K562 (cell line): ENCODE results near the gene BZW2. TPM values are rescaled to one million over a fixed set of nuclear protein-coding genes. Genes with fewer than 3 reads are reported as not detected.

Source experiments
- ATAC-seq: fragments of 200-7000 bp; cut with Tn5 transposase; 3 replicates; pipeline ENCODE4 v1.9.1; 2020; ENCODE audit warnings: moderate library complexity
- BruUV-seq: library from RNA; stranded (reverse); fragments of 400-500 nt; replicated peaks from 2 replicates; lab custom pipeline; 2021; lab: Mats Ljungman, UMichigan
- CTCF ChIA-PET: fragments of 300-600 bp; formaldehyde crosslinking; extraction: SDS; loops from one replicate; lab custom pipeline; 2021; ENCODE audit warnings: low intra/inter-chr PET ratio; lab: Yijun Ruan, JAX
- POLR2A ChIA-PET: fragments of 300-600, 350-650 bp; sonication (Branson Sonifier 250); formaldehyde crosslinking; extraction: SDS; loops from one replicate; lab custom pipeline; 2021; ENCODE audit warnings: antibody characterized with exemption, inconsistent platforms; lab: Yijun Ruan, JAX
- DNase-seq, 4 experiments: peaks; one replicate each; pipeline versions ENCODE4 v3.0.0 to v3.0.0-alpha.2; 2011 to 2018; ENCODE audit warnings: low spot score in 3 of 4, mixed read lengths in 3 of 4; ENCODE audit errors: extremely low read depth in 1 of 4
- FAIRE-seq: peaks from 2 replicates; lab custom pipeline; 2011; peaks lifted over from hg19 to GRCh38; lab: Jason Lieb, UNC
- H2AFZ ChIP-seq: 2 replicates; pipeline ENCODE4 v1.6.0; 2011; ENCODE audit warnings: low read depth, low read length, control low read depth, inconsistent platforms
- H3K27ac ChIP-seq: fragments of 200-600 bp; 3 replicates; pipeline ENCODE4 v1.8.0; 2011; ENCODE audit warnings: low read depth, mild to moderate bottlenecking, control low read depth, inconsistent platforms, low read length, moderate library complexity, mixed read lengths; ENCODE audit errors: extremely low read depth
- H3K27me3 ChIP-seq, 2 experiments: fragments of 300-600 bp in 1 of 2; 2 replicates in 1 of 2; 3 replicates in 1 of 2; pipeline versions ENCODE4 v1.6.0 to v1.8.0; 2011; ENCODE audit warnings: inconsistent platforms in 2 of 2, low read length in 2 of 2, mild to moderate bottlenecking in 1 of 2, mixed read lengths in 1 of 2, moderate library complexity in 1 of 2; ENCODE audit not compliant: control insufficient read depth in 2 of 2, insufficient read depth in 2 of 2
- H3K36me3 ChIP-seq: fragments of 300-600 bp; 3 replicates; pipeline ENCODE4 v1.8.0; 2011; ENCODE audit warnings: mild to moderate bottlenecking, low read length, inconsistent platforms; ENCODE audit not compliant: control insufficient read depth, insufficient read depth
- H3K4me1 ChIP-seq, 2 experiments: fragments of 200-600 bp in 1 of 2; replicated peaks in 1 of 2; 2 replicates in 1 of 2; 3 replicates in 1 of 2; pipeline versions ENCODE4 v1.5.1 to v1.8.0; 2011; ENCODE audit warnings: inconsistent platforms in 2 of 2, low read length in 2 of 2, mild to moderate bottlenecking in 1 of 2, mixed read lengths in 1 of 2, moderate library complexity in 1 of 2; ENCODE audit not compliant: control insufficient read depth in 2 of 2, insufficient read depth in 2 of 2
- H3K4me2 ChIP-seq: 2 replicates; pipeline ENCODE4 v1.6.1; 2011; ENCODE audit warnings: low read length, control low read depth, inconsistent platforms, mixed read lengths; ENCODE audit not compliant: insufficient read depth
- H3K4me3 ChIP-seq: fragments of 200-600 bp; sonication (generic), shearing (Covaris generic); 2 replicates; pipeline ENCODE4 v1.5.1; 2016; ENCODE audit warnings: control low read depth, inconsistent platforms
- H3K79me2 ChIP-seq: fragments of 200-600 bp; 3 replicates; pipeline ENCODE4 v1.8.0; 2011; ENCODE audit warnings: low read length, inconsistent platforms; ENCODE audit not compliant: control insufficient read depth, insufficient read depth
- H3K9ac ChIP-seq, 2 experiments: 2 replicates each; pipeline versions ENCODE4 v1.6.0 to v1.6.1; 2011; ENCODE audit warnings: low read depth in 2 of 2, low read length in 2 of 2, control low read depth in 1 of 2, inconsistent platforms in 1 of 2, mild to moderate bottlenecking in 1 of 2, mixed read lengths in 1 of 2; ENCODE audit not compliant: insufficient read depth in 1 of 2
- H3K9me1 ChIP-seq: one replicate; pipeline ENCODE4 v1.6.0; 2011; ENCODE audit warnings: inconsistent platforms, mild to moderate bottlenecking, low read length, moderate library complexity; ENCODE audit not compliant: control insufficient read depth, insufficient read depth
- H3K9me3 ChIP-seq: replicated peaks from 2 replicates; pipeline ENCODE4 v1.5.1; 2011; ENCODE audit warnings: low read depth, low read length, inconsistent platforms; ENCODE audit not compliant: control insufficient read depth, insufficient read depth
- H4K20me1 ChIP-seq: replicated peaks from 2 replicates; pipeline ENCODE4 v1.6.1; 2011; ENCODE audit warnings: low read length, inconsistent platforms, mixed read lengths; ENCODE audit not compliant: control insufficient read depth, insufficient read depth
- CGGBP1 ChIP-seq: fragments of 250-450 bp; sonication (Bioruptor Pico); IDR thresholded peaks from 2 replicates; pipeline ENCODE4 v1.9.0; 2021; ENCODE audit warnings: mild to moderate bottlenecking
- ETS2 ChIP-seq: IDR thresholded peaks from 2 replicates; pipeline ENCODE4 v1.6.1; 2016; ENCODE audit warnings: borderline replicate concordance, missing genetic modification characterization, mild to moderate bottlenecking, moderate library complexity, missing compliant biosample characterization; ENCODE audit not compliant: poor library complexity, severe bottlenecking
- GATAD2B ChIP-seq: fragments of 450-650 bp; IDR thresholded peaks from 2 replicates; pipeline ENCODE4 v1.6.1; 2017; ENCODE audit warnings: mild to moderate bottlenecking, borderline replicate concordance
- XRCC4 ChIP-seq: IDR thresholded peaks from one replicate; pipeline ENCODE4 v1.6.1; 2011; ENCODE audit not compliant: insufficient read depth, insufficient read length; ENCODE audit errors: extremely low read depth
- ZNF592 ChIP-seq: fragments of 450-650 bp; IDR thresholded peaks from 2 replicates; pipeline ENCODE4 v1.6.1; 2017; ENCODE audit warnings: antibody characterized with exemption, mild to moderate bottlenecking
- ZNF76 ChIP-seq: fragments of 250-450 bp; sonication (Bioruptor Pico); IDR thresholded peaks from 2 replicates; pipeline ENCODE4 v1.4.0; 2020; ENCODE audit warnings: mild to moderate bottlenecking, moderate library complexity, borderline replicate concordance
- WGBS: fragments of 100-300 bp; shearing (Covaris generic); methylation state at CpG from one replicate; pipeline ENCODE4 v1.1.6; 2016; ENCODE audit warnings: low coverage, mixed read lengths; ENCODE audit not compliant: insufficient coverage; ENCODE audit errors: missing lambda C conversion rate; 5-methylcytosine and 5-hydroxymethylcytosine counted together
- in situ Hi-C: fragments of 300-500 bp; cut with MboI; formaldehyde crosslinking; loops from 4 replicates; pipeline ENCODE4 v1.15.0; 2018; ENCODE audit warnings: inconsistent platforms, mixed read lengths
- intact Hi-C: fragments of 100-400 bp; cut with micrococcal nuclease; formaldehyde crosslinking; loops from 2 replicates; pipeline ENCODE4 v1.14.2; 2022
- polyA plus RNA-seq, 8 experiments: library from polyadenylated mRNA; depleted of rRNA in 4 of 8; stranded (reverse) in 5 of 8; unstranded in 3 of 8; fragments of >200 nt; fragmentation: Nextera tagmentation in 2 of 8; fragmentation: Illumina TruSeq in 1 of 8; extraction: Ambion mirVana in 2 of 8; extraction: Trizol in 1 of 8; gene quantifications; 2 replicates each; pipeline versions ENCODE4 v1.2.1 to v1.2.3, GENCODE V29; 2011 to 2014; ENCODE audit warnings: inconsistent platforms in 1 of 8, missing spikeins in 1 of 8
- total RNA-seq, 7 experiments: library from RNA; depleted of rRNA in 6 of 7; stranded (reverse); fragments of >200 nt in 6 of 7; fragmentation: Illumina TruSeq in 2 of 7; extraction: Trizol in 2 of 7; gene quantifications; 2 replicates each; pipeline versions ENCODE4 v1.2.1 to v1.2.3, GENCODE V29; 2011 to 2021; ENCODE audit warnings: low replicate concordance in 1 of 7

Gene BZW2
- total and polyA plus RNA-seq, 9 of the 15 experiments (the other 6 are each of a cell fraction or from before 2014, with no cell fraction given), result 140 to 316 (median 173) TPM

- peak; percentile 42 for FAIRE-seq
- no peak for DNase-seq
- no peaks in the 10 kb centered on the region for H4K20me1 ChIP-seq
- no peaks in the 10 kb centered on the region for H3K9me1 ChIP-seq
- ChIA-PET CTCF (no interaction called here), POLR2A (interaction anchor here (1.6 kb wide), 1 partner anchor 10 kb away, joined by 7 read pairs; no protein-coding TSS in a partner anchor)
- H3K4me2 ChIP-seq, result no peak overlapping the region
- H3K9me3 ChIP-seq, result no peaks in the 10 kb centered on the region
- ATAC-seq, result no peak
- peak overlapping the region; percentile 43; the same call in 1 of the 3 replicates for H3K27ac ChIP-seq
- intact Hi-C loops (loop anchor here (10.0 kb wide), 1 partner anchor 46 kb away; the partner anchor contains the start of gene TSPAN13), in situ Hi-C loops (no loop called here)
- H3K4me3 ChIP-seq, result no peak overlapping the region
- no peak for TF ChIP-seq XRCC4
- no peak for TF ChIP-seq ZNF76 (CRISPR knock-in tag)
- no peak for TF ChIP-seq ZNF592
- TF ChIP-seq GATAD2B, result no peak
- TF ChIP-seq ETS2 (tag), result no peak
- no peak for TF ChIP-seq CGGBP1
- no peak overlapping the region for H2AFZ ChIP-seq
- H3K27me3 ChIP-seq, result no peaks in the 10 kb centered on the region
- no TSS peak for BruUV-seq
- peaks cover 0 to 5% of the 10 kb centered on the region in 2 experiments; a peak in 1 of 5 replicates for H3K4me1 ChIP-seq
- H3K79me2 ChIP-seq, result no peaks in the 10 kb centered on the region
- H3K9ac ChIP-seq, result no peak overlapping the region
- peaks cover 53% of the 10 kb centered on the region for H3K36me3 ChIP-seq
- WGBS, result 78% methylated on average over 4 of the region's 4 CpGs
Observed at GRCh38 chr7:16708511-16708910, 62.5 kb downstream of the BZW2 start.
